Stimulated activated CD4-positive, alpha-beta T cell treated with anti-CD3 and anti-CD28 coated beads, Interleukin-4, amount 100 ng/mL, for 48 hours (primary cell): ENCODE measurements around the gene RBCK1.
A peak's percentile ranks its signal among the peaks of the same experiment; 100 is the strongest.
"Not testable (repeated sequence)": the region's sequence is repeated elsewhere in the genome, so short reads cannot be mapped to it uniquely, and the experiment has no call there.

Experiments
- DNase-seq, 2 donors: peaks; one replicate each; pipeline ENCODE4 v3.0.0-alpha.2; 2020; ENCODE audit warnings: low read depth in 2 of 2

RBCK1 gene

GRCh38 chr20:376089-376488 is 32.0 kb upstream of the RBCK1 start:
- DNase-seq, result no peak

GRCh38 chr20:376750-377149 is 31.3 kb upstream of the RBCK1 start:
- no peak for DNase-seq

- DNase-seq, result not testable (repeated sequence)
Observed at GRCh38 chr20:377578-377977, 30.5 kb upstream of the RBCK1 start.

DNA sequence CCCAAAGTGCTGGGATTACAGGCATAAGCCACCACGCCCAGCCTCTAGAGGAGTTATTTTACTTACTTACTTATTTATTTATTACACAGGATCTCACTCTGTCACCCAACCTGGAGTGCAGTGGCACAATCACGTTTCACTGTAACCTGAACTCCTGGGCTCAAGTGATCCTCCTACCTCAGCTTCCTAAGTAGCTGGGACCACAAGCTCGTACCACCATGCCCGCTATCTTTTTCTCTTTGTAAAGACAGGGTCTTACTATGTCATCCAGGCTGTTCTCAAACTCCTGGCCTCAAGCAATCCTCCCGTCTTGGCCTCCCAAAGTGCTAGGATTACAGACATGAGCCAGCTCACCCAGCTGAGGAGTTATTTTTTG is 29.1 kb upstream of the RBCK1 start:
- no peak for DNase-seq

DNA sequence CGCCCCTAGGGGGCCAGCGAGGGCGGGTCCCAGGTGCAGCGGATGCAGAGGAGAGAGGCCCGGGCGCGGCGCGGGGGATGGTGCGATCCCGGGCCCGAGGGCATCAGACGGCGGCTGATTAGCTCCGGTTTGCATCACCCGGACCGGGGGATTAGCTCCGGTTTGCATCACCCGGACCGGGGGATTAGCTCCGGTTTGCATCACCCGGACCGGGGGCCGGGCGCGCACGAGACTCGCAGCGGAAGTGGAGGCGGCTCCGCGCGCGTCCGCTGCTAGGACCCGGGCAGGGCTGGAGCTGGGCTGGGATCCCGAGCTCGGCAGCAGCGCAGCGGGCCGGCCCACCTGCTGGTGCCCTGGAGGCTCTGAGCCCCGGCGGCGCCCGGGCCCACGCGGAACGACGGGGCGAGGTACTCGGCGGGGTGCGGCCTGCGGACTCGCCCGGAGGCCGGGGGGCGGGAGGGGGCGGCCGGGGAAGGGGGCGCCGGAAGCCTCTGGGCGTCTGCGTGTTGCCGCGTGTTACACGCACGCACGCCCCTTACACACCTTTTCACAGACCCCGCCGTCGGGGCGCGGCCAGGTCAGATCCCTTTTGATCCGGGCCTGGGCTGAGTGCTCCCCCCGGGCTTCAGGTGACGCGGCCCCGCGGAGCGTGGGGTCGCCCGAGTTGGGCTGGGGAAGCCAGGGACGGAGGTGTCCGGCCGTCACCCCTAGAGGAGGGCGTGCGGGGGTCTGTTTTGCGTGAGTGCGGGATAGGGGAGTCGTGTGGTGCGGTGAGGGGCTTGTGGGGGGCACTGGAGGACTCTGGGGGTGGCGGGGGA is 27.1 kb upstream of the RBCK1 start:
- DNase-seq, result peak; percentile 63

DNA sequence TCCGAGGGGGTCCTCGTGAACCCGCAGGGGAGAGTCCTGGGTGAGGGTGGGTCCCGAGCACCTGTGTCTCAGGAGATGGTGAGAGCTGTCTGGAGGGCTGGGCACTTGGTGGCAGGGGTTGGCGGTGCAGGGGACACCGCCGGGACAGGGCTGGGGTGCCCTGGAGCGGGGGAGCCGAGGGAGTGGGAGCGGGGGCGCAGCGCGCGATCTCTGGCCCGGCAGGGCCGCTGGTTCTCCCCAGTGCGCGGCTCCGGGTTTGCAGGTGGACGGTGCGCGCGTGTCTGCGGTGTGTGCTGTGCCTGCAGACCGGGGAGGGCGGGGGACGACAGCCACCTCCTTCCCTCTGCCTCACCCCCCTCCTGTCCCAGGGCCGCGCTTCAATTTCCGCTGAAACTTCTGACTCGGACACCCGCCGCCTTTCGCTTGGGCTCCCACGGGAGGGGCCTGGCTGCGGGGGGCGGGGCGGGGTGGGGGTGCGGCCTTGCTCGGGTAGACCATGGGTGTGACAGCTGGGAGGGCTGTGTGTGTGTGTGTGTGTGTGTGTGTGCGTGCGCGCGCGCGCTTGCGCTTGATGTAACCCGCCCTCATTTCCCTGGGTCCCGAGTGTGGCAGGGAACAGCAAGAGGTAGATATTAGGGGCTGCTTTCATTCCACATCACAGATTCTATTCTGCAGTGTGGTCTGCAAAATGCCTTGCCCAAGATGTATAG is 26.4 kb upstream of the RBCK1 start:
- peak; percentile 61 to 69 for DNase-seq

DNA sequence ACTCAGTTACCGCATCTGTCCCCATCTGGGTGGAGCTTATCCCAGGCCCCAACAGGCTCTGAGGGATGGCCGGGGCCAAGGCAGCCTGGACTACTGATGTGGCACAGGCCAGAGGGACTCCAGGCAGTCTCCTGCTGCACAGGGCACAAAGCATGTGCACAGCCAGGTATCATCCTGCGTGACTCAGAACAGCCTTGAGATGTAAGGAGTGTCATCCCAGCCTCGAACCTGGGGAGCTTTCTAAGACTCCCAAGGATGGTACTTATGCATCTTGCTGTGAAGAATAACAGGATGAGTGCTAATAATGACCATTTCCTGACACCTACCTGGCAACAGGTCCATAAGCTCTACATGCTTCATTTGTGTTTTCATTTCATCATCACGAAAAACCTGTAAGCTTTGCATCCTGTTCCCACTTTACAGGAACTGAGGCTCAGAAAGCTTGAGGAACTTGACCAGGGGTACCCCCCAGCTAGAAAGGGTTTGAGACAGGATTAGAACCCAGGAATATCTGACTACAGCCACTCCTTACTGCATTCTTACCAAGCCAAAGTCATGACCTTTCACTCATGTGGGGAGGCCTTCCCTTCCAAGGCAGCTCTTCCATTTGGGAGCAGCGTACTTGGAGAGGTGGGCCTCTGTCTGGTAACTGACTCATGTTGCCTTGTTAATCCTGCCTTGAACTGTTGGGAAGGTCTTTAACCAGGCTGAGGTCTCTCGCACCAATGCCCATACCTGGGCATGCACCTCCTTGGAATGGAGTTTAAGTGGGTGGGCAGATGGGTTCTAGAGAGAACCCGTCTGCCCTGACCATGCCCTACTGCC is 25.6 kb upstream of the RBCK1 start:
- no peak for DNase-seq

DNA sequence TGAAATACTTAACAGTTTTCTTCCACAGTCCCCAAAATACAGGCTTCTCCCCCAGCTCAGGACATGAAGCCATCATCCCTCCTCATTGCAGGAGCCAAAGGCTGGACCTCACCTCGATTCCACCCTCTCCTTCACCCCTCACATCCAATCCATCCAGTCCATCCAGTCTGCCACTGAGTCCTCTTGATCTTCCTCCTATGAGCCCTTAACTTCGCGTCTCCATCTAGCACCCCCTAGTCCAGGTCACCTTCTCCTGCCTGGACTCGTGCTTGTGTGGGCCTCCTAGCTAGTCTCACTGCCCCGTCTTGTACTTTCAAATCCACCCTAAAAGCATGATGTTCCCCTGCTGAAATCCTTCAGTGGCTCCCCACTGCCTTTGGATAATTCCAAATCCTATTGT is 24.2 kb upstream of the RBCK1 start:
- DNase-seq, result no peak

DNA sequence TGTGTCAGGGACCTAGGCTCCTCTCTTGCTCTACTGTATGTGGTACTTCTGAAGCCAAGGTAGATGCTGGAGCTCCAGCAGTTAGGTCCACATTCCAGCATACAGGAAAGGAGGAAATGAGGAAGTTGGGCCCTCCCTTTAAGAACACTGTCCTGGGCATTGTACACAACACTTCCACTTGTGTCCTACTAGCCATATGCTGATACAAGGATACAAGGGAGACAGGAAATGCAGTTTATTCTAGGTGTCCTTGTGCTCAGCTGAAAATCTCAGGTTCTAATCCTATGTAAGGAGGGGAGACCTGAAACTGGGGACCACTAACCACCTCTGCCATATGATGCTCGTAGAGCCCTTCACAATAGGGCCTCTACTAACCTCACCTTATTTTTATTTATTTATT is 23.4 kb upstream of the RBCK1 start:
- DNase-seq, result no peak

- no peak for DNase-seq
Observed at GRCh38 chr20:385448-385847, 22.7 kb upstream of the RBCK1 start.

GRCh38 chr20:386634-387033 is 21.5 kb upstream of the RBCK1 start:
- DNase-seq, result not testable (repeated sequence)

DNA sequence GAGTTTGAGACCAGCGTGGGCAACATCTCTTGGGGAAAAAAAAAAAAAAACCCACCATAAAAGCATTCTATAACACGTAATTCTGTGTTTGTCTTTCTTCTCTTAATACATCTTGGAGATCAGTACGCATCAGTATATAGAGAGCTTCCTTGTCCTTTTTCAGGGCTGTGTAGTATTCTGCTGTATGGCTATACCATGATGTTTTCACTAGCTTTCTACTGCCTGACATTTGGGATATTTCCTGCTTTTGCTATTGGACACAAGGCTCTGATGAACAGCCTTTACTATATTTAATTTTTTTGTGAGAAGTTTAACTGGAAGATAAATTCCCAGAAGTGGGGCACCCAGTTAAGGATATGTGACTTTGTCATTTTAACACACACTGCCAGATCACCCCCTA is 20.6 kb upstream of the RBCK1 start:
- no peak for DNase-seq

DNA sequence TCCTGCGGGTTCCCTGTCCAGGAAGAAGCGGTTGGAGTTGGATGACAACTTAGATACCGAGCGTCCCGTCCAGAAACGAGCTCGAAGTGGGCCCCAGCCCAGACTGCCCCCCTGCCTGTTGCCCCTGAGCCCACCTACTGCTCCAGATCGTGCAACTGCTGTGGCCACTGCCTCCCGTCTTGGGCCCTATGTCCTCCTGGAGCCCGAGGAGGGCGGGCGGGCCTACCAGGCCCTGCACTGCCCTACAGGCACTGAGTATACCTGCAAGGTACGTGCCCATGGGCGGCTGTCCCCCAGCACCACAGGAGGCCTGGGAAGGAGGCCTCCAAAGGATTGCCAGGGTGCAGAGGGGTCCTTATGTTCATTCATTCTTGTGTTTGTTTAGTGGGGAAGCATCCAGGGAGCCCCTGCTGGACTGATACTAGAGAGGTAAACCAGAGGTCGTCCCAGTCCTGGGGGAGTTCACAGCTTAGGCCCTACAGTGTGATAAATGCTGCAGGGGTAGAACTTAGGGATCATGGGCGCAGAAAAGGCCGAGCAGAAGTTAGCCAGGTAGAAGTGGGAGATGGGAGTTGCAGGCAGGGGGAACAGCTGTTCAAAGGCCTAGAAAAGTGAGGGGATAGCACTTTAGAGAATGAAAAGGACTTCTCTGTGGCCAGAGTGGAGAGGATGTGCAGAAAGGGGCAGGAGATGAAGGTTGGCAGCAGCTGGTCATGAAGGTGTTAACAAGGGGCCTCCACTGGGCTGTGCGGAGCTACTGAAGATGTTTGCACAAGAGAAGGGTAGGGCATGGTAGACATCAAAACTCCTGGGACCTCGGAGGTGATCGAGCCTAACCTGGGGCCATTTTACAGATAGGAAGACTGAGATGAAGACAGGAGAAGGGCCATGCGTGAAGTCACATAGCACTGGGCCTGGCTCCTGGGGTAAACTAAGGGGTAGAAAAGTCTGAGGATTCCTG is 19.8 kb upstream of the RBCK1 start:
- DNase-seq, result no peak

DNA sequence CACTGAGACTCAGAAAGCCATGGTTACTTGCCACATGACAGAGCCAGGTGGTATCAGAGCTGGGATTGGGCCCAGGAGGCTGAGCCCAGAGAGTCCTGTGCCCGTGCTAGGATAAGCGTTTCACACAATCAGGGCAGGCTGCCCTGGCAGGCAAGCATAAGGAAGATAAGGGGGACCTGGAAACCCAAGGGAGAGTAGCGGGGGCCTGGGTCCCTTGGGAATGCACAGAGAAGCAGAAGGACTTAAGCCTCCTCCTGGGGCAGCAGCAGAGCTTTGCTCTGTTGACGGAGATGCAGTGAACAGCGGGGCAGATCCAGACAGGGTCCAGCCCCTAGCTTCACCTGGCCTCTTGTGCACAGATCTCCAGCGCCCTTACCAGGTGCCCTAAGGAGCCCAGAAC is 18.9 kb upstream of the RBCK1 start:
- DNase-seq, result no peak

DNA sequence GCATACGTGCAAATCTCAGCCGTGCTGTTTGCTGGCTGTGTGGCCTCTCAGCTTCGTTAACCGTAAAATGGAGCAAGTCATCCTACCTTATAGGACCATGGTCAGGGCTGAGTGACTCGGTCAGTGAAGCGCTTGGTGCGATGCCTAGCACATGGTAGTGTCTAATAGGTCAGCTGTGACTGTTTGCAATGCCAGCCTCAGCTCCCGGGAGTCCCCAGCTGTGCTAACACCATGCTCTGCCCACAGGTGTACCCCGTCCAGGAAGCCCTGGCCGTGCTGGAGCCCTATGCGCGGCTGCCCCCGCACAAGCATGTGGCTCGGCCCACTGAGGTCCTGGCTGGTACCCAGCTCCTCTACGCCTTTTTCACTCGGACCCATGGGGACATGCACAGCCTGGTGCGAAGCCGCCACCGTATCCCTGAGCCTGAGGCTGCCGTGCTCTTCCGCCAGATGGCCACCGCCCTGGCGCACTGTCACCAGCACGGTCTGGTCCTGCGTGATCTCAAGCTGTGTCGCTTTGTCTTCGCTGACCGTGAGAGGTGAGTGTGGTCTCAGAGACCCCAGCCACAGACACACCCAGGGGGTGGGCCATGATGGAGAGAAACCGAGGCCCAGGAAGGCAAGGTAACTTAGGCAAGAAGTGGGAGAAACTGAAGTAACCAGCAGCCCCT is 16.9 kb upstream of the RBCK1 start:
- no peak for DNase-seq

GRCh38 chr20:393296-393695 is 14.8 kb upstream of the RBCK1 start:
- DNase-seq, result not testable (repeated sequence)

- no peak for DNase-seq
Observed at GRCh38 chr20:396252-396618, 11.9 kb upstream of the RBCK1 start.

DNA sequence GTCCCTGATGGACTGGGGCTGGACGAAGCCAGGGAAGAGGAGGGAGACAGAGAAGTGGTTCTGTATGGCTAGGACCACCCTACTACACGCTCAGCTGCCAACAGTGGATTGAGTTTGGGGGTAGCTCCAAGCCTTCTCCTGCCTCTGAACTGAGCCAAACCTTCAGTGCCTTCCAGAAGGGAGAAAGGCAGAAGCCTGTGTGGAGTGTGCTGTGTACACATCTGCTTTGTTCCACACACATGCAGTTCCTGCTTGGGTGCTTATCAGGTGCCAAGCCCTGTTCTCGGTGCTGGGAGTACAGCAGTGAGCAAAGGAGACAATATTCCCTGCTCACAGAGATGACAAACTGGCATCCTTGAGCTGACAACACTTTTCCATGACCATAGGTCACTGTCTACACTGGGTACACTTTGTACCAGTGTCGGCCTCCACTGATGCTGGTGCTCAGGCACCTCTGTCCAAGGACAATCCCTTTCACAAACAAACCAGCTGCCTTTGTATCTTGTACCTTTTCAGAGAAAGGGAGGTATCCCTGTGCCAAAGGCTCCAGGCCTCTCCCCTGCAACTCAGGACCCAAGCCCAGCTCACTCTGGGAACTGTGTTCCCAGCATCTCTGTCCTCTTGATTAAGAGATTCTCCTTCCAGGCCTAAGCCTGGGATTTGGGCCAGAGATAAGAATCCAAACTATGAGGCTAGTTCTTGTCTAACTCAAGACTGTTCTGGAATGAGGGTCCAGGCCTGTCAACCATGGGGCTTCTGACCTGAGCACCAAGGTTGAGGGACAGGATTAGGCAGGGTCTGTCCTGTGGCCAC is 11.3 kb upstream of the RBCK1 start:
- no peak for DNase-seq

DNA sequence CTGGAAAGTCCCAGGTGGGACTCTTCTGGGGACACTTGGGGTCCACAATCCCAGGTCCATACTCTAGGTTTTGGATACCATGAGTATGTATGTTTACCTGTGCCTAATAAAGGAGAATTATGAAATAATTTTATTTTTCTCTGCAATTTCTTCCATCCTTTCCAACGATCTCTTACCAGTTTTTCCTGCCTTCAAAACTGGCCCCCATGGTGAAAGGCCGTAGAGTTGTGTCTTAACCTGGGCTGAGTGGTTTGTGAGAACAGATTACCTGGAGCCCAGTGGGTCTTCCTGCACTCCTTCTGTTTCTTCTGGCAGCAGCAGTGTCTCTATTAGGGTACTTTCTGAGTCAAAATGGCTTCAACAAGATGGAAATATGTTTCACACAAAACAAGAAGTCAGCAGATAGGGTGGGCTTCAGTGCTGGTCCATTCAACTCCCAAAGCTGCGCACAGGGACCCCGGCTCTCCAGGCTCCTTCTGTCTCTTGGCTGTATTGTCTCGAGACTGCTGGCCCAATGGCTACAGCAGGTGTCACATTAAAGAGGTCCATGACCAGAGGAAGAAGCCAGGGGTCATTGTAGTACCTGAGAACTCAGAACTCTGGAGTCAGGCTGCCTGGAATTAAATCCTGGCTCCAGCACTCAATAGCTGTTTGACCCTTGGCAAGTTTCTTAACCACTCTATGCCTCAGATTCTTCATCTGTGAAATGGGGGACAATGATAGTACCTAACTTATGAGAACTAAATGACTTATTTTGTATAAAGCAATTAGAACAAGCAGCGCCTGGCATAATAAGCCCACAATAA is 10.5 kb upstream of the RBCK1 start:
- DNase-seq, result no peak
